MM.1S (cell line): ENCODE data around the gene APEH.
A peak's percentile ranks its signal among the peaks of the same experiment; 100 is the strongest.

Experiments
- DNase-seq: peaks from one replicate; pipeline ENCODE4 v3.0.0-alpha.2; 2015
- H2AFZ ChIP-seq: fragments of 300-600 bp; sonication (generic); 2 replicates; pipeline ENCODE4 v1.6.0; 2016; ENCODE audit warnings: antibody characterized with exemption, low read length
- H3F3A ChIP-seq: fragments of 300-600 bp; sonication (generic); 2 replicates; pipeline ENCODE4 v1.6.1; 2016; ENCODE audit warnings: mild to moderate bottlenecking, antibody characterized with exemption, low read length, moderate library complexity, mixed read lengths; ENCODE audit not compliant: insufficient read depth
- H3K27ac ChIP-seq: fragments of 300-600 bp; sonication (generic); 2 replicates; pipeline ENCODE4 v1.5.1; 2016; ENCODE audit warnings: mild to moderate bottlenecking, low read length
- H3K27me3 ChIP-seq: fragments of 300-600 bp; sonication (generic); replicated peaks from 2 replicates; pipeline ENCODE4 v1.6.0; 2016; ENCODE audit warnings: low read length; ENCODE audit not compliant: insufficient read depth
- H3K36me3 ChIP-seq: fragments of 300-600 bp; sonication (generic); replicated peaks from 2 replicates; pipeline ENCODE4 v1.6.1; 2016; ENCODE audit warnings: mild to moderate bottlenecking, low read length, mixed read lengths; ENCODE audit not compliant: insufficient read depth
- H3K4me1 ChIP-seq: fragments of 300-600 bp; sonication (generic); 2 replicates; pipeline ENCODE4 v1.6.1; 2016; ENCODE audit warnings: low read length, mixed read lengths
- H3K4me2 ChIP-seq: fragments of 300-600 bp; sonication (generic); 2 replicates; pipeline ENCODE4 v1.6.0; 2016; ENCODE audit warnings: low read depth, low read length
- H3K4me3 ChIP-seq: fragments of 300-600 bp; sonication (generic); 2 replicates; pipeline ENCODE4 v1.5.1; 2016; ENCODE audit warnings: low read length, mixed read lengths
- H3K79me2 ChIP-seq: fragments of 300-600 bp; sonication (generic); 2 replicates; pipeline ENCODE4 v1.6.1; 2016; ENCODE audit warnings: mixed run types, low read length, mixed read lengths
- H3K9ac ChIP-seq: fragments of 300-600 bp; sonication (generic); 2 replicates; pipeline ENCODE4 v1.6.1; 2016; ENCODE audit warnings: low read length, mixed read lengths
- H3K9me2 ChIP-seq: fragments of 300-600 bp; sonication (generic); replicated peaks from 2 replicates; pipeline ENCODE4 v1.6.1; 2016; ENCODE audit warnings: mild to moderate bottlenecking, low read length, mixed read lengths; ENCODE audit not compliant: insufficient read depth
- H3K9me3 ChIP-seq: fragments of 300-600 bp; sonication (generic); replicated peaks from 2 replicates; pipeline ENCODE4 v1.6.1; 2016; ENCODE audit warnings: mild to moderate bottlenecking, low read length, mixed read lengths; ENCODE audit not compliant: insufficient read depth
- H4K20me1 ChIP-seq: fragments of 300-600 bp; sonication (generic); 2 replicates; pipeline ENCODE4 v1.6.1; 2016; ENCODE audit warnings: mild to moderate bottlenecking, low read length, moderate library complexity, mixed read lengths; ENCODE audit not compliant: insufficient read depth
- EZH2 ChIP-seq: fragments of 300-600 bp; sonication (generic); optimal IDR thresholded peaks from 2 replicates; pipeline ENCODE3; 2017; ENCODE audit warnings: low read depth, mild to moderate bottlenecking, antibody characterized with exemption, low read length, mixed read lengths
- EZH2phosphoT487 ChIP-seq: fragments of 300-600 bp; sonication (generic); IDR thresholded peaks from 2 replicates; pipeline ENCODE4 v1.6.1; 2018; ENCODE audit warnings: antibody characterized with exemption, low read length
- TF ChIP-seq, protein P1 (sequence below): fragments of 300-600 bp; sonication (generic); IDR thresholded peaks from 2 replicates; pipeline ENCODE4 v1.5.1; 2016; ENCODE audit warnings: antibody characterized with exemption, low read length, mixed read lengths

APEH gene

DNA sequence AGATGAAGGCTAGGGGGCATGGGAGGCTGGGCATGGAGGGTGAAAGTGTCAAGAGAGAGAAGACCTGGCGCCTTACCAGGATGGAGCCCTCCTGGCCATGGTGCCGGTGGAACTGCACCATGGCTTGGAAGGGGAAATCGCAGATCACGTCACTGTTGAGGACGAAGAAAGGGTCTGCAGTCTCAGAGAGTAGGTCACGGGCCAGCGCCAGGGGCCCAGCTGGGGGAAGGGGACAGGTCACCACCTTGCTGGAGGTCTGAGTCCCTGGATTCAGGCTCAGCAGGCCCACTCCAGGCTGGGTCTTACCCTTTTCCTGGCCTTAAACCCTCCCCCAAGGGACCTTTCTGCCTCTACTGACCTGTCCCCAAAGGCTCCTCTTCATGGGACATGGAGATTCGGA is 48.7 kb downstream of the APEH start:
- H3K9me2 ChIP-seq = no peaks in the 10 kb centered on the region
- H4K20me1 ChIP-seq = no peaks in the 10 kb centered on the region
- peaks cover 29% of the 10 kb centered on the region for H3K79me2 ChIP-seq
- H3K4me3 ChIP-seq = peak overlapping the region; percentile 99
- no peak for TF ChIP-seq EZH2
- H3K9ac ChIP-seq = peak overlapping the region; percentile 100
- H3F3A ChIP-seq = peaks cover 16% of the 10 kb centered on the region
- no peak for DNase-seq
- H3K9me3 ChIP-seq = no peaks in the 10 kb centered on the region
- H3K36me3 ChIP-seq = no peaks in the 10 kb centered on the region
- no peaks in the 10 kb centered on the region for H3K27me3 ChIP-seq
- peak overlapping the region; percentile 87 for H2AFZ ChIP-seq
- peaks cover 14% of the 10 kb centered on the region for H3K4me1 ChIP-seq
- peak overlapping the region; percentile 99 for H3K27ac ChIP-seq
- peak overlapping the region; percentile 79 for H3K4me2 ChIP-seq

DNA sequence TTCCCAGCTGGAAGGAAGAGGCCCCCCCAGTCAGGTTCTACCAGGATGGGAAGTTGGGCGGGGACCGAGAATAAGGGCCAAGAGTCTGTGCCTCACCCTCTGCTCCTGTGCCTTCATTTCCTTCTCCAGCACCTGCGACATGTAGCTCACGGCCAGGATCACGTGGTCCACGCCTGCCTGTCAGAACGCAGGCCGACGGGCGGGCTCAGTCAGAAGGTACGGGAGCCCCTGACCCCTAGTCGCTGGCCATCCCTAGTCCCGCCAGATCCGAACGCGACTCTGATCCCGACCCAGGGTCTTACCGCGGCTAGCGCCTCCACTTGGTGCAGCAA is 49.1 kb downstream of the APEH start:
- peak; percentile 73 for DNase-seq
- H3K27ac ChIP-seq = peak overlapping the region; percentile 99
- H3K4me1 ChIP-seq = peaks cover 14% of the 10 kb centered on the region
- no peak for TF ChIP-seq EZH2phosphoT487
- no peaks in the 10 kb centered on the region for H3K36me3 ChIP-seq
- H3K9ac ChIP-seq = peak overlapping the region; percentile 100
- peaks cover 29% of the 10 kb centered on the region for H3K79me2 ChIP-seq
- H4K20me1 ChIP-seq = no peaks in the 10 kb centered on the region
- H3K9me2 ChIP-seq = no peaks in the 10 kb centered on the region
- peak overlapping the region; percentile 87 for H2AFZ ChIP-seq
- H3K27me3 ChIP-seq = no peaks in the 10 kb centered on the region
- H3K9me3 ChIP-seq = no peaks in the 10 kb centered on the region
- H3F3A ChIP-seq = peaks cover 16% of the 10 kb centered on the region
- peak overlapping the region; percentile 79 for H3K4me2 ChIP-seq
- H3K4me3 ChIP-seq = peak overlapping the region; percentile 99

DNA sequence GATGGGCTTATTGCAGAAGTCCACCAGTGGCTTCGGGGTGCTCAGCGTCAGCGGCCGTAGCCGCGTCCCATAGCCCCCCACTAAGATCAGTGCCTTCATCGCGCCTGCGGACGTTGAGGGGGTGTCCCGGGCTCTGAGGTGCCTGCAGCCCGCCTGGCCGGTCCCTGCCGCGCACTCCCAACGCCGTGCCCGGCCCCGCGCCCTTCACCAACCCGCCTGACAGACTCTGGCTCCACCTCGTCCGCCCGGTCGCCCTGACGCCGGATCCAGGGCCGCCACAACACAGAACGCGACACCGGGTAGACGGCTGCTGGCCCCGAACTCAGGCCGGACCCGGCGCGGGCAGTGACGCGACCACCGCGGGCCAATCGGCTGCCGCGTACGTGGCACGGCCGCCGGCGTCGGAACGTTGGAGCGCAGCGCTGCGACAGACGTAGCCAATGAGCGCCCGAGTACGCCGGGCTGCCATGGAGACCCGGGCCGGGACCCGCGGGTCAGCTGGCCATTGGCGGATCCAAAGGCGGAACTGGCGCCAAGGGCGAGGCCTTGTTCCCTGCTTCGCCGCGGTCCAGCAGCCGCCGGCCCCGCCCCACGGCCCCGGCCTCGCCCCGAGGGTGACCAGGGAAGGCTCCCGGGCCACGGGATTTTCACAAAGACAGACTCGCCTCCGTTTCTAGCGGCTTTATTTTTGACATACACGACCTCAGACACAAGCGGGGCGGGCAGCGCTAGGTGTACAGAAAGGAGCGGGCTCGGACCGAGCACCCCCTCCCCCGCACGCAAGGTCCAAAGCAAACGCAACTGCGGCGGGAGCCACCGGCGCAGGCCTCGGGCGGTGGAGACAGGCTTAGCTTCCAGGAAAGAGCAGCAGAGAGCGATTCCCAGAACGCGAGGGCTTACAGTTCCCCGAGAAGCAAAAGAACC is 49.7 kb downstream of the APEH start, which contains the start of gene GMPPB:
Gene GMPPB, minus strand, starts transcription at position 324 of the 924 bp plus-strand sequence. Its CDS starts 225 bp downstream, at position 99.
- peak within 1 kb of the TSS; percentile 96 for H3K4me2 ChIP-seq
- no peaks in the 10 kb centered on the region for H3K36me3 ChIP-seq
- no peaks in the 10 kb centered on the region for H4K20me1 ChIP-seq
- peaks cover 14% of the 10 kb centered on the region for H3K4me1 ChIP-seq
- H3K4me3 ChIP-seq = peak within 1 kb of the TSS; percentile 99
- peaks cover 16% of the 10 kb centered on the region for H3F3A ChIP-seq
- no peaks in the 10 kb centered on the region for H3K9me2 ChIP-seq
- H3K9me3 ChIP-seq = no peaks in the 10 kb centered on the region
- H3K27ac ChIP-seq = peak within 1 kb of the TSS; percentile 99
- DNase-seq = peak; percentile 97
- H3K79me2 ChIP-seq = peaks cover 29% of the 10 kb centered on the region
- TF ChIP-seq EZH2 (no peak), EZH2phosphoT487 (no peak)
- TF ChIP-seq, protein P1, sequence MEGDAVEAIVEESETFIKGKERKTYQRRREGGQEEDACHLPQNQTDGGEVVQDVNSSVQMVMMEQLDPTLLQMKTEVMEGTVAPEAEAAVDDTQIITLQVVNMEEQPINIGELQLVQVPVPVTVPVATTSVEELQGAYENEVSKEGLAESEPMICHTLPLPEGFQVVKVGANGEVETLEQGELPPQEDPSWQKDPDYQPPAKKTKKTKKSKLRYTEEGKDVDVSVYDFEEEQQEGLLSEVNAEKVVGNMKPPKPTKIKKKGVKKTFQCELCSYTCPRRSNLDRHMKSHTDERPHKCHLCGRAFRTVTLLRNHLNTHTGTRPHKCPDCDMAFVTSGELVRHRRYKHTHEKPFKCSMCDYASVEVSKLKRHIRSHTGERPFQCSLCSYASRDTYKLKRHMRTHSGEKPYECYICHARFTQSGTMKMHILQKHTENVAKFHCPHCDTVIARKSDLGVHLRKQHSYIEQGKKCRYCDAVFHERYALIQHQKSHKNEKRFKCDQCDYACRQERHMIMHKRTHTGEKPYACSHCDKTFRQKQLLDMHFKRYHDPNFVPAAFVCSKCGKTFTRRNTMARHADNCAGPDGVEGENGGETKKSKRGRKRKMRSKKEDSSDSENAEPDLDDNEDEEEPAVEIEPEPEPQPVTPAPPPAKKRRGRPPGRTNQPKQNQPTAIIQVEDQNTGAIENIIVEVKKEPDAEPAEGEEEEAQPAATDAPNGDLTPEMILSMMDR = no peak
- H2AFZ ChIP-seq = peak within 1 kb of the TSS; percentile 87
- H3K27me3 ChIP-seq = no peaks in the 10 kb centered on the region
- peak within 1 kb of the TSS; percentile 100 for H3K9ac ChIP-seq

DNA sequence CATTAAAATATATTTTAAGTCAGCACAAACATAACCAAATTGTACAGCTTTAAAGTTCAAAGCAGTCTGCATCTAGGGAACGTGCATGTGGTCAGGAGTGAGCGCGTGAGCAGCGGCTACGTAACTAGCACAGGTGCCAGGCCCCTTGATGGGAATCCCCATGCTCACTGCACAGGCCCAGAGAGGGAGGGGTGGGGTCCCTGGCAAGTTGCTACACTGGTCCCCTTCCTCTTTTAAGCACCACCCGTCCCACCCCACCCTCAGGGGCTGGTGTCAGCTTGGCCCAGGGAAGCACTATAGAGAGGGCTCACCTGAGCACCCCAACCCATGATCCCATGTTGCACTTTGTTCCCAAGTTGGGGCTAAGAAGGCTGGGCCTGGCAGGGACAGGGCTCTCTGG is 50.4 kb downstream of the APEH start:
- peaks cover 16% of the 10 kb centered on the region for H3F3A ChIP-seq
- H3K4me1 ChIP-seq = peaks cover 14% of the 10 kb centered on the region
- H3K4me2 ChIP-seq = peak overlapping the region; percentile 96
- peak overlapping the region; percentile 99 for H3K27ac ChIP-seq
- no peaks in the 10 kb centered on the region for H3K27me3 ChIP-seq
- peak overlapping the region; percentile 99 for H3K4me3 ChIP-seq
- H3K79me2 ChIP-seq = peaks cover 29% of the 10 kb centered on the region
- no peaks in the 10 kb centered on the region for H3K9me2 ChIP-seq
- H2AFZ ChIP-seq = peak overlapping the region; percentile 76; the same call in 1 of the 2 replicates
- no peaks in the 10 kb centered on the region for H3K36me3 ChIP-seq
- peak; percentile 60 for DNase-seq
- H3K9me3 ChIP-seq = no peaks in the 10 kb centered on the region
- no peaks in the 10 kb centered on the region for H4K20me1 ChIP-seq
- peak overlapping the region; percentile 100 for H3K9ac ChIP-seq
- TF ChIP-seq, protein P1 = no peak
- TF ChIP-seq EZH2 = no peak
- TF ChIP-seq EZH2phosphoT487 = no peak
